H9 (cell line): ENCODE measurements around the gene PNMT. TPM values are rescaled to one million over a fixed set of nuclear protein-coding genes. Genes with fewer than 3 reads are reported as not detected.

ENCODE experiments used
- DNase-seq: peaks from one replicate; pipeline ENCODE4 v3.0.0-alpha.2; 2017
- H2AFZ ChIP-seq: one replicate; pipeline ENCODE4 v1.6.1; 2013; ENCODE audit warnings: mild to moderate bottlenecking, low read length, control low read depth, moderate library complexity
- H2AK5ac ChIP-seq: 2 replicates; pipeline ENCODE4 v1.6.1; 2013; ENCODE audit warnings: low read length, control low read depth, mixed read lengths; ENCODE audit not compliant: insufficient read length
- H2BK120ac ChIP-seq: one replicate; pipeline ENCODE4 v1.6.1; 2013; ENCODE audit warnings: low read depth, mild to moderate bottlenecking, low read length, control low read depth, inconsistent platforms; ENCODE audit not compliant: poor library complexity, severe bottlenecking
- H2BK12ac ChIP-seq: 2 replicates; pipeline ENCODE4 v1.6.1; 2013; ENCODE audit warnings: low read length, control low read depth, mixed read lengths, low read depth; ENCODE audit not compliant: insufficient read length
- H2BK15ac ChIP-seq: 2 replicates; pipeline ENCODE4 v1.6.1; 2013; ENCODE audit warnings: low read depth, low read length, control low read depth
- H2BK20ac ChIP-seq: one replicate; pipeline ENCODE4 v1.6.1; 2013; ENCODE audit warnings: low read depth, mild to moderate bottlenecking, low read length, control low read depth, inconsistent platforms; ENCODE audit not compliant: poor library complexity, severe bottlenecking
- H2BK5ac ChIP-seq: 2 replicates; pipeline ENCODE4 v1.6.1; 2013; ENCODE audit warnings: low read length, control low read depth, mixed read lengths; ENCODE audit not compliant: insufficient read length
- H3K14ac ChIP-seq: 2 replicates; pipeline ENCODE4 v1.6.1; 2013; ENCODE audit warnings: low read length, control low read depth; ENCODE audit not compliant: insufficient read depth
- H3K18ac ChIP-seq: 2 replicates; pipeline ENCODE4 v1.6.1; 2013; ENCODE audit warnings: low read depth, mild to moderate bottlenecking, mixed read lengths, low read length, control low read depth; ENCODE audit not compliant: insufficient read length
- H3K23ac ChIP-seq: 2 replicates; pipeline ENCODE4 v1.6.1; 2013; ENCODE audit warnings: low read length, control low read depth, mixed read lengths, low read depth; ENCODE audit not compliant: insufficient read length
- H3K23me2 ChIP-seq: 2 replicates; pipeline ENCODE4 v1.6.1; 2013; ENCODE audit warnings: low read depth, mild to moderate bottlenecking, mixed read lengths, low read length, control low read depth; ENCODE audit not compliant: insufficient read length, poor library complexity, severe bottlenecking
- H3K27ac ChIP-seq: 2 replicates; pipeline ENCODE4 v1.5.1; 2013; ENCODE audit warnings: low read length, control low read depth, mixed read lengths, low read depth; ENCODE audit not compliant: insufficient read length
- H3K27me3 ChIP-seq: 2 replicates; pipeline ENCODE4 v1.6.1; 2013; ENCODE audit warnings: low read length, control low read depth, inconsistent platforms; ENCODE audit not compliant: insufficient read depth
- H3K4ac ChIP-seq: 2 replicates; pipeline ENCODE4 v1.6.1; 2013; ENCODE audit warnings: low read depth, mild to moderate bottlenecking, control low read depth, inconsistent platforms, low read length, moderate library complexity
- H3K4me1 ChIP-seq: 2 replicates; pipeline ENCODE4 v1.6.1; 2013; ENCODE audit warnings: low read length, control low read depth, inconsistent platforms; ENCODE audit not compliant: insufficient read depth
- H3K4me2 ChIP-seq: 2 replicates; pipeline ENCODE4 v1.6.1; 2013; ENCODE audit warnings: low read length, control low read depth, mixed read lengths; ENCODE audit not compliant: insufficient read length, insufficient read depth
- H3K56ac ChIP-seq: 2 replicates; pipeline ENCODE4 v1.6.1; 2013; ENCODE audit warnings: low read depth, mild to moderate bottlenecking, mixed read lengths, low read length, control low read depth; ENCODE audit not compliant: insufficient read length
- H3K79me1 ChIP-seq: 2 replicates; pipeline ENCODE4 v1.6.1; 2013; ENCODE audit warnings: low read depth, mild to moderate bottlenecking, moderate library complexity, low read length, control low read depth, inconsistent platforms; ENCODE audit not compliant: insufficient read depth, poor library complexity, severe bottlenecking
- H3K79me2 ChIP-seq: 2 replicates; pipeline ENCODE4 v1.6.1; 2013; ENCODE audit warnings: low read length, control low read depth, inconsistent platforms; ENCODE audit not compliant: insufficient read depth
- H3K9ac ChIP-seq: 2 replicates; pipeline ENCODE4 v1.6.1; 2013; ENCODE audit warnings: low read length, control low read depth, mixed read lengths; ENCODE audit not compliant: insufficient read length; ENCODE audit errors: extremely low read depth
- H3K9me3 ChIP-seq: one replicate; pipeline ENCODE4 v1.6.1; 2013; ENCODE audit warnings: low read depth, low read length, inconsistent platforms; ENCODE audit not compliant: control insufficient read depth
- H3T11ph ChIP-seq: one replicate; pipeline ENCODE4 v1.6.1; 2013; ENCODE audit warnings: mild to moderate bottlenecking, low read length, control low read depth, inconsistent platforms
- H4K20me1 ChIP-seq: one replicate; pipeline ENCODE4 v1.6.1; 2013; ENCODE audit not compliant: control insufficient read depth, insufficient read length, insufficient read depth
- H4K5ac ChIP-seq: 2 replicates; pipeline ENCODE4 v1.6.1; 2013; ENCODE audit warnings: low read depth, mild to moderate bottlenecking, mixed read lengths, low read length, control low read depth; ENCODE audit not compliant: insufficient read length
- H4K8ac ChIP-seq: replicated peaks from 2 replicates; pipeline ENCODE4 v1.6.1; 2013; ENCODE audit warnings: low read length, control low read depth, mixed read lengths, low read depth; ENCODE audit not compliant: insufficient read length
- H4K91ac ChIP-seq: 2 replicates; pipeline ENCODE4 v1.6.1; 2013; ENCODE audit warnings: low read depth, mild to moderate bottlenecking, moderate library complexity, mixed read lengths, low read length, control low read depth; ENCODE audit not compliant: insufficient read length
- H3K27ac Mint-ChIP-seq, 3 experiments: 2 replicates in 2 of 3; 3 replicates in 1 of 3; pipeline ENCODE4 v1.8.0; 2020 to 2021; ENCODE audit warnings: mixed read lengths in 3 of 3, mild to moderate bottlenecking in 1 of 3, moderate library complexity in 1 of 3
- H3K27me3 Mint-ChIP-seq: 2 replicates; pipeline ENCODE4 v1.8.0; 2021; ENCODE audit warnings: low read depth, mild to moderate bottlenecking, moderate library complexity, mixed read lengths
- H3K36me3 Mint-ChIP-seq, 3 experiments: 2 replicates in 2 of 3; 3 replicates in 1 of 3; pipeline ENCODE4 v1.8.0; 2020 to 2021; ENCODE audit warnings: low read depth in 3 of 3, mixed read lengths in 3 of 3; ENCODE audit not compliant: insufficient read depth in 1 of 3
- H3K4me1 Mint-ChIP-seq, 2 experiments: 2 replicates each; pipeline ENCODE4 v1.8.0; 2020; ENCODE audit warnings: mixed read lengths in 2 of 2
- H3K4me3 Mint-ChIP-seq, 2 experiments: 2 replicates in 1 of 2; 3 replicates in 1 of 2; pipeline ENCODE4 v1.8.0; 2020 to 2021; ENCODE audit warnings: mild to moderate bottlenecking in 2 of 2, mixed read lengths in 2 of 2, moderate library complexity in 1 of 2
- H3K9me3 Mint-ChIP-seq, 2 experiments: 2 replicates in 1 of 2; 3 replicates in 1 of 2; pipeline ENCODE4 v1.8.0; 2020; ENCODE audit warnings: mild to moderate bottlenecking in 2 of 2, mixed read lengths in 2 of 2, moderate library complexity in 1 of 2
- WGBS: extraction: QIAGEN DNeasy Blood & Tissue Kit; methylation state at CpG from one replicate; pipeline ENCODE4 v1.1.7; 2013; ENCODE audit warnings: missing lambda C conversion rate, low lambda C conversion rate, mixed read lengths; ENCODE audit not compliant: insufficient read length; ENCODE audit errors: extremely low coverage; 5-methylcytosine and 5-hydroxymethylcytosine counted together
- total RNA-seq: library from RNA; stranded (reverse); gene quantifications from 2 replicates; pipeline ENCODE4 v1.2.1, GENCODE V29; 2021
- TF ChIP-seq, protein P1 (sequence below): fragments of 200-600 bp; sonication (generic); conservative IDR thresholded peaks from 3 replicates; pipeline ENCODE4 v1.8.0; 2021; ENCODE audit warnings: antibody characterized with exemption, mild to moderate bottlenecking

The PNMT gene
- total RNA-seq, 1 experiment from 2014 or later, result 2.1 TPM

- peaks cover 0 to 3% (median 0%) of the 10 kb centered on the region in 3 experiments; a peak in 3 of 7 replicates for H3K36me3 Mint-ChIP-seq
- peak overlapping the region in 1 of 2 experiments; percentile 27; a peak in 2 of 5 replicates for H3K4me3 Mint-ChIP-seq
These were observed 29.2 kb upstream of the PNMT start for GRCh38 chr17:39639043-39639442.

More at GRCh38 chr17:39639043-39639442, 29.2 kb upstream of the PNMT start:
- H2BK120ac ChIP-seq, result no peak overlapping the region
- H4K5ac ChIP-seq, result no peak overlapping the region
- no peaks in the 10 kb centered on the region; the same call in 1 of the 2 replicates for H3K79me2 ChIP-seq
- H2BK5ac ChIP-seq, result no peak overlapping the region
- no peak overlapping the region for H2AFZ ChIP-seq
- no peaks in the 10 kb centered on the region for H3K27me3 ChIP-seq
- no peak overlapping the region for H2AK5ac ChIP-seq
- no peak overlapping the region for H2BK20ac ChIP-seq
- no peak overlapping the region for H3T11ph ChIP-seq
- H3K14ac ChIP-seq, result no peak overlapping the region
- H3K4ac ChIP-seq, result no peak overlapping the region
- no peak overlapping the region for H3K56ac ChIP-seq
- no peaks in the 10 kb centered on the region for H3K79me1 ChIP-seq
- no peak overlapping the region for H2BK15ac ChIP-seq
- peaks cover 64 to 66% of the 10 kb centered on the region in 2 experiments for H3K4me1 Mint-ChIP-seq
- H2BK12ac ChIP-seq, result no peak overlapping the region
- no peak overlapping the region for H3K23ac ChIP-seq
- no CpG with 5 or more reads among the region's 2 CpGs for WGBS
- peaks cover 8% of the 10 kb centered on the region for H3K23me2 ChIP-seq
- no peaks in the 10 kb centered on the region for H3K27me3 Mint-ChIP-seq
- no peaks in the 10 kb centered on the region for H4K20me1 ChIP-seq
- no peak overlapping the region for H4K91ac ChIP-seq
- no peak for DNase-seq
- H3K4me2 ChIP-seq, result no peak overlapping the region
- H4K8ac ChIP-seq, result no peak overlapping the region
- no peaks in the 10 kb centered on the region for H3K9me3 ChIP-seq
- TF ChIP-seq, protein P1, sequence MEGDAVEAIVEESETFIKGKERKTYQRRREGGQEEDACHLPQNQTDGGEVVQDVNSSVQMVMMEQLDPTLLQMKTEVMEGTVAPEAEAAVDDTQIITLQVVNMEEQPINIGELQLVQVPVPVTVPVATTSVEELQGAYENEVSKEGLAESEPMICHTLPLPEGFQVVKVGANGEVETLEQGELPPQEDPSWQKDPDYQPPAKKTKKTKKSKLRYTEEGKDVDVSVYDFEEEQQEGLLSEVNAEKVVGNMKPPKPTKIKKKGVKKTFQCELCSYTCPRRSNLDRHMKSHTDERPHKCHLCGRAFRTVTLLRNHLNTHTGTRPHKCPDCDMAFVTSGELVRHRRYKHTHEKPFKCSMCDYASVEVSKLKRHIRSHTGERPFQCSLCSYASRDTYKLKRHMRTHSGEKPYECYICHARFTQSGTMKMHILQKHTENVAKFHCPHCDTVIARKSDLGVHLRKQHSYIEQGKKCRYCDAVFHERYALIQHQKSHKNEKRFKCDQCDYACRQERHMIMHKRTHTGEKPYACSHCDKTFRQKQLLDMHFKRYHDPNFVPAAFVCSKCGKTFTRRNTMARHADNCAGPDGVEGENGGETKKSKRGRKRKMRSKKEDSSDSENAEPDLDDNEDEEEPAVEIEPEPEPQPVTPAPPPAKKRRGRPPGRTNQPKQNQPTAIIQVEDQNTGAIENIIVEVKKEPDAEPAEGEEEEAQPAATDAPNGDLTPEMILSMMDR, result no peak
- no peak overlapping the region for H3K18ac ChIP-seq
- H3K4me1 ChIP-seq, result peaks cover 9% of the 10 kb centered on the region; the same call in 1 of the 2 replicates
- no peaks in the 10 kb centered on the region for H3K9me3 Mint-ChIP-seq
- peak overlapping the region in 1 of 3 experiments; percentile 30; a peak in 2 of 7 replicates for H3K27ac Mint-ChIP-seq
- H3K27ac ChIP-seq, result no peak overlapping the region
- H3K9ac ChIP-seq, result no peak overlapping the region
